ENCODE measurements around the gene RBP2.

Gene RBP2

DNA sequence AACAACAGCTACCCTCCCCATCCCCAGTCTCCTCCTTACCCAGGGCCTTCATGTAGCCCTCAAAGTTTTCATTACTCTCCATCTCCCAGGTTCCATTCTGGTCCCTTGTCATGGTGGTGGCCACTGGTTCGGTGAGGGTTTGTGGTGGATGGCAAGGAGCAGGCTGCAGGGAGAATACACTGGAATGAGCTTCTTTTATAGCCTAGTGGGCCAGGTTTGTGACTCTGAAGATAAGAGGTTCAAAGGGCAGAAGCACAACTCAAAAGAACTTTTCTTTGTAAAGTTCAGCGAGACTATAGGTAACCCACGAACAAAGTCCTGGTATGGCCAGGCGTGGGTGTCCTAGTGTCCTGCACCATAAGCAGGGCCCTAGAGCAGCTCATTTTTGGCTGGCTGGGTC is at the start of gene RBP2:
Gene RBP2 (minus strand): TSS at position 169 of the 400 bp plus-strand sequence. CDS start 57 bp downstream, at position 112.
- DNase-seq: no peak

DNA sequence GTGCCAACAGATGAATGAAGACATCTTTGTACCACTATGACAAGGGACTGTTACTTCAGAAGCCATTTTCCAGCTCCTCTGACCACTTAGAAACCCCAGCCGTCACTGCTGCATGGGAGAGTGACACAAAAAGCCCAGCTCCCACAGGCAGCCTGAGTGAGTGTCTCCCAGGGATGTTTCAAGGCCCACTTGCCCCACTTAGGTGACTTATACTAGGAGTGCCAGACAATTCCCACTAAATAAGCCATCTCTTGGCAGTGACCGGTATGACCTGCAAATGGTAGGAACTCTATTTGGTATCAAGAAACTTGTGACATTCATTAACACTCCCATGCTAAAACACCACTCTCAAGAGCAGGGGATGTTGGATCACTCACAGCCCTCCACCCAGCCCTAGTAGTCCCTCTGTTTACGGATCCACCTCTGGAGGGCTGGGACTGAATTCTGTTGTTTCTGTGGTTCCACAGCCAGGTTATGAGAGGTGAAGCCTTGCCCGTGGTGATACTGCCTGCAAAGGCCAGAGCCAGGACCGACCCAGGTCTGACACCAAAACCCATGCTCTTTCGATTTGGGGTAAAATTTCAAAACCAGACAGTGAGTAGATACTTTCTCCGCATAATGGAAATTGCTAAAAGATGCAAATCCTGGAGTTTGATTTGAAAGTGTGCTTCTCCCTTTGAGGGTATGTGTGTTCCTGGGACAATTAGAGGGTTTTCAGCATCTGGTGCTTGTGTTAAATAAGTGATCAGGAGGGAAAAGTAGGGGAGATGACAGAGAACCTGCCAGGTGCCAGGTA is 48.7 kb upstream of the RBP2 start:
- DNase-seq: no peak

DNA sequence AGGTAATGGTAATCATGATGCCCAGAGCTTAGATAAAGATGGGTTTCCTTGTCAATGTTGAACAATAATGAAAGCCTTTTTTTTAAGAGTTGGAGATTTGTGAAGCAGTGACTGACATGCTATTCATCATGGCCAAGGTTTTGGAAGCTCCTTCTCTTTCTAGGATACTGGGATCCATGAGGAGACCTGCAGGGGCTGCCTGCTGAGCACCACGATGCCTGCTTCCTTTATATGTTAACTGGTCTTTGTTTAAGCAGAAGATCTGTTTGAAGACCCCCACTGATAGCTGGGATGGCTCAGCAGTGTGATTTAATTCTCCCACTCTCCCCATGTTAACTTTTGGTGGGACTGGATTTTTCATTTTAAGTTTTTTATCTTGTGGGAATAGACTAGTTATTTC is 47.4 kb upstream of the RBP2 start:
- no peak for DNase-seq

DNA sequence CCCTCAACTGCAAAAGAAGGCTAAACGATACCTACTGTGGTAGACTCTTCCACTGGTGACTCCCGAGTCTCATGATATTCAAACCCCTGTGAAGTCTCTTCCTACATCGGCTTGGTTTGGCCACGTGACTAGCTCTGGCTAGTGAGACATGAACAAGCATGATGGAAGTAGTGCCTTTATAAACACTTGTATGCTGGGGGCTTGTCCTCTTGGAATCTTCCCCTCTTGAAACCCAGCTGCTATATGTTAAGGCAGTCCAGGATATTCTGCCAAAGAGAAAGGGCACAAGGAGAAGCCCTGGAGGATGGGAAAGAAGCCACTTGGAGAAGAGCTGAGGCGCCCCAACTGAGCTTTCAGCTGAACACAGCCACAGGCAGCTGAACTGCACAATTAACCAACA is 46.9 kb upstream of the RBP2 start:
- DNase-seq: no peak

DNA sequence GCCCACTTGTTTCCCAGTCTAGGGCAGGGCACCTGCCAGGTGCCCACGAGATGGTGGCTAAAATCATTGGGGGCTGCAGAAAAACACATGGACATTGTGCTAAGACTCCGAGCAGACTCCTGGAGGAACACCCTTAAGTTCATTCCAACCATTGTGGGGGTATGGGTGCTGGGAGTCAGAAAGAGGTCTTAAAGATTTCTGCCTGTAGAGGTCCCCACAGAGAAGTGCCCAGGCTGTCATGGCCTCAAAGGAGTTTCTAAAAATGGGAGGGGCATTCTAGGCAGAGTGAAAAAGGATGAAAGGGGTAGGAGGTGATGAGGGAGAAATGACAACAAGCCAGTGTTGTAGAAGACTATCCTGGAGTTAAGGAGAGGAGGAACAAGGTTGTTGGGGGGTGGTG is 46.1 kb upstream of the RBP2 start:
- DNase-seq: no peak

DNA sequence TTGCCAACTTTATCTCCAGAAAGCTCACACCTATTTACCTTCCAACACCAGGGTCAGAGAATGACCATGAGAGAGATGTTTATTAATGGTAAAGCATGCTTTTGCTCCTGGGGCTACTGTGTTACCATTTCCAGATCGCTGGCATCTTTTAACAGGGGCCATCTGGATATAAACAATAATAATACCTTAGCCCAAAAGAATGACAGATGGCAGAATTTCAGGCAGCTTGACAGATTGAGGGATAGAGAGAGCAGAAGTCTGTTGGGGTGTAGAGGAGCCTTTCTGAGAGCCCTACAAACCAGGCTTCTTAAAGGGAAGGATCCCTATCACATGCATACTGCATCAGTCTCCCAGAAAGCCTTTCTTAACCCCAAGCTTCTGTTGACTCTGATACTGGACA is 45.5 kb upstream of the RBP2 start:
- DNase-seq: no peak

DNA sequence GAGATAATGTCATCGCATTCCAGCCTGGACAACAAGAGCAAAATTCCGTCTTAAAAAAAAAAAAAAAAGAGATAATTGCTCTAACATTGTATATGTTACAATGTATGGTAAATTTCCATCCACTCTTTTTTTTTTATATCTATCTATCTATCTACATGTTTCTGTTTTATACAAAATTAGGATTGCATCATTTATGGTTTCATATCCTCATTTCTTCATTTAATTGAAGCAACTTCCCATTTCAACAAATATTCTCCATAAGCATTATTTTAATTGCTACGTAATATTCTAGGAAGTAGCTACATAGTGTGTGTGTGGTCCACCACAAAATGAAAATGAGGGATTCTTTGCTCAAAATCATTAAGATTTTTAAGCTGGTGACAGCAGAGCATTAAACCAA is 44.8 kb upstream of the RBP2 start:
- no peak for DNase-seq

DNA sequence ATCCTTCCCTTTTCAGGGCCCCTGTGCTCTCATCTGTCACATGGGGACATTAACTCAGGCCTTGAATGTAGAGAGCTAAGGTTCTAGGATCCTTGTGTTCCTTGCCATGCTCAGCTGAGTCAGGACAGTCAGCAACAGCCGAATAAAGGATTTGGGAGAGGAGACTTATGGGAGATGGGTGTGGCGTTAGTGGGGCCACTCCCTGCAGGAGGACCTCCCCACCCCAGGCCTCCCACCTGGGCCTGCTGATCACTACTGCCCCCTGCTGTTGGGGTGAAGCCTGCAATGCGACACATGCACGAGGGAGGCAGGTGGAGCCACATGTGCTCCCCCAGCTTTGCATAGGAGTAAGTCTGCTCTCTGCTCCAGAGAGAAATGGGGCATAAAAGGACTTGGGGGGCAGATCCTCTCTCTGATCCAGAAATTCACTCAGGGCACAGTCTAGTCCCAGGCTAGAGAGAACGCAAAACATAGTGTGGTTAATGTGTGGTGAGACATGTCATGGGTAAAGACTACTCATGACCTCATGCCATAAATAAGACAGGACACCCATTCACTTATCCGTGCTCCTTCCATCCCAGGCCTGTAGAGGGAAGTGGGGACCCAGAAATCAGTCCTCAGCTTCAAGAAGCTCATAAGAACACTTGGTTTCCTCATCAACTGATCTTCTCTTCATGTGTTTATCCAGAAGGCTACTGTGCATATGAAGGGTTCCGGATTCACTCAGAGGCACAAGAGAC is 43.9 kb upstream of the RBP2 start:
- peak in 4 of 58 donors; percentile 10 to 28 (median 20) for DNase-seq

DNA sequence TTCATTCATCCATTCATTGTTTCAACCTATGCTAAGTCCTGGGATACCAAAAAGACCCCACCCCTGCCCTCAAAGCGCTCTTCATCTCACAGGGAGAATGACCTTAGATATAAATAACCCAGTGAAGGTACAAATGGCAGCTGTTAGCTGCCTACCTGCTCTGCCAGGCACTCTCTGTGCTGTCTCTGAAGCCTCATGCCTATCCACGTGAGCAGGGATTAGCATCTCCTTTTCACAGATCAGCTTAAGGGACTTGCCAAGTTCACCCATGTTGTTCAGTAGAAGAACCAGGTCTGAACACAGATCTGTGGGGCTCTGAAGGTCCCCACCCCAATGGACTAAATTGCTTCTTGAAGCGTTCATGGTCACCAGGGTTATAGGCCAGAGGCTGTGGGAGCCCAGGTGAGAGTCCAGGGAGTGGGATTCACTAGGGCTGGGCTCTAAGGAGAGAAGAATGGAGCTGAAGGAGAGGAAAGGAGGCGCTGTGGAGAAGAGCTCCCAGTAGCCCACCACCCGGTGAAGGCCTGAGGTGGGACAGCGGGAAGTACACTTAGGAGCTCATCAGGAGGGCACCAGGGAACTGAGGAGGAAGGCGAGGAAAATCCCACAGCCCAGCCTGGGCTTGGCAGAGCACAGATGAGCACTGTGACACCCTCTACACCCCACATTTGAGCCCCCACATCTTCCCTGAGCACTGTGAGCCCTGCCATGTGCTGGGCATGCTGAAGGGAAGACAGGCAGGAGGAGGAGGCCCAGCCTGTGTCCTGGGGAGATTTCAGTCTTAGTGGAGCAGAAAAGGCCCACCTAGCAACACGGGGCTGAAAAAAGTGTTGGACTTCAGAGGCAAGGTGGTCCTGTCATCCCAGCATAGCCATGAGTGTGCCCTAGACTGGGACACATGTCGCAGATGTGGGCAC is 42.9 kb upstream of the RBP2 start:
- DNase-seq: no peak

DNA sequence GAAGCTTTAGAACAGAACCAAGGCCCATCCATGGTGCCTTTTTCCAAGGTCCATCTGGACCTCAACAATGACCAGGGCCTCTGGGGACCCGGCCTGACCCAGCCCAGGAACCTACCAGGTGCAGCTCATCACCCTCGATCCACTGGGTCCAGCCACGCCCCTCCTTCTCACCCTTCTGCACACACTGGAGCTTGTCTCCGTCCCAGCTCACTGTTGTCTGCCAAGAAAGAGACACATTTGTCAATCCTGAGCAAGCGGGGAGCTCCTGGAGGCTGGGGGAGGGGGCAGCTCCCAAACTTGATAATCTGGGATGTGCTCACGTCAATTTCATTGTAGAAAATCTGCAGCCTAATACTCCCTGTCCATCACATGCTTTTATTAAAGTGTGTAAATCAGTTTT is 42.0 kb upstream of the RBP2 start:
- DNase-seq: no peak

DNA sequence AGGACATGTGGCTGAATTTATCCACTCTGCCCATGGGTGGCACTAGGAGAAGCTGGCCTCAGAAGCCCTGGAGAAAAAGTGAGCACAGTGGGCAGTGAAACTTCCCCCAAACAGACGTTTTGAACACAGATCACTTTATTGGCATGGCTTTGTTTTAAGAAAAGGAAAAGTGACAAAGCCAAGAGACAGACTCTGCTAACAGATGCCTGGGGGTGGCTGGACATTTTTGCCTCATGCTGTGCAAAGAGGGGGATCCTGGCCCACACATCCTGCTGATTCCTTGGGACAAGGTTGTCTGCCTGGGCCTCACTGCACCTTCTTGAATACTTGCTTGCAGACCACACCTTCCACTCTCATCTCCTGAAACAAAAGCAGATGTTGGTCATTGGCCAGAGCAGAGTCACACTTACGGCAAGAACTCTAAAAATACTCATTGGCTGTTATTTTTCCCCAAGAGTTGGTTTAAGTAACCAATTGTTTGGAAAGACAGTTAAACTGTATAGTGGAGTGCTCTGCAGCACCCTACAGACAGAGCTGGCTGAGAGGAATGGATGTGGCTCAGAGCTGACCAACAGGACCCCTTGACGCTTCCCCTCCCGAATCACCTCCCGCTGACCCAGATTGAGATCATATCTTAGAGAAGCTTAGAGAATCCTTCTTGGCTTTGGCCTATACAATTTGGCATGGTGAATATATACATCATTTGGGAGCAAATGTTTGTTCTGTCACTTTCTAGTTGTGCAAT is 41.2 kb upstream of the RBP2 start:
- peak in 2 of 58 donors; percentile 6 to 28 for DNase-seq

DNA sequence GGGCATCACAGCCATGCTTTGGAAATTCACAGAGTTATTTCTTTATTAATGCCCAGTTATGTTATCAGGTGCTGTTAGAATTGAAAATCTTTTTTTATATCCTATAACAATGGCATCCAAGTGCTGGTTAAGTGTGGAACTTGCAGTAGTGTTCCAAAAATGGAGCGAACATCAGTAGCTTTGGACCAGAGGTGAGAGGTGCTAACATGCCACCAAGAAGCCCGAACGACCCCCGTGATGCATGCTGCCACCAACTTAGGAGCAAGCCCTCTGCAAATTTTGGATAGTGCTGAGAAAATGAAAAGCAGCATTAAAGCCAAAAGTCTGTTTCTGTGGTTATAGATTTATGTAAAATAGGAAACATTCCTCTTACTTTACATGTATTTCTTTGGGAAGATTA is 38.4 kb upstream of the RBP2 start:
- no peak for DNase-seq

DNA sequence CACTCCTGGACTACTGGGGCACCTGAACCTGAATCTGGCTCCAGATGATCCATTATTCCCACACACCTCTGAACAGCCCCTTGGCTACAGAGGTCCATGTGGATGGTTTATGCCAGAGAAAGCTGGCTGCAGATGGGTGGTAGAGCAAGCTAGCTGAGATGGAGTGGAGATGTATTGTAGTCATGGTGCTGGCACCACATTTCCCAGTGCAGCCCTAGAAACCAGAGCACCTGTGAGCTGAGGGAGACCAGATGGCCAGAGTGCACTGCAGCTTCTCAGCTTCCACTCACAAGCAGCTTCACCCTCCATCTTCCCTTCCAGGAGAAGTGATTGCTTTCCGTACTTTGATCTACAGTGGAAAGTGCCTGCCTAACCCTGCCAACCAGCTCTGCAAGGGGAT is 33.3 kb upstream of the RBP2 start:
- no peak for DNase-seq

DNA sequence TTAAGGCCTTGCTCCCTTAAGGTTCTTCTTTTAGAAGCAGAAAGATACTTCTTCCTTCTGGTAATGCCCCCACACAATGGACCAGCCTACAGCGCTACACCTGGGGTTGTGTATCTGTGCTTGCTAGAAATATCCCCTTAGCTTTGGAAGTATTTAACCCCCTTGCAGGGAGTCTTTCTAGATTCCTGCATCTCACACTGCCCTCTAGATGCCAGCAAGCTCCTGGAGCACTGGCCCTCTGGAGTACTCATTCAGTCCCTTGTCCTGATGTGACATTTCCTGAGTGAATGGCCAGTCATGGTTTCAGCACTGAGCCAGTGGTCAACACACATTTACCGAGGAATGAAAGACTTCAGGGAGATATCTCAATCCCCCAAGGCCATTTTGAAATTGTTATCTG is 30.4 kb upstream of the RBP2 start:
- peak in 18 of 58 donors; percentile 5 to 52 (median 18) for DNase-seq

DNA sequence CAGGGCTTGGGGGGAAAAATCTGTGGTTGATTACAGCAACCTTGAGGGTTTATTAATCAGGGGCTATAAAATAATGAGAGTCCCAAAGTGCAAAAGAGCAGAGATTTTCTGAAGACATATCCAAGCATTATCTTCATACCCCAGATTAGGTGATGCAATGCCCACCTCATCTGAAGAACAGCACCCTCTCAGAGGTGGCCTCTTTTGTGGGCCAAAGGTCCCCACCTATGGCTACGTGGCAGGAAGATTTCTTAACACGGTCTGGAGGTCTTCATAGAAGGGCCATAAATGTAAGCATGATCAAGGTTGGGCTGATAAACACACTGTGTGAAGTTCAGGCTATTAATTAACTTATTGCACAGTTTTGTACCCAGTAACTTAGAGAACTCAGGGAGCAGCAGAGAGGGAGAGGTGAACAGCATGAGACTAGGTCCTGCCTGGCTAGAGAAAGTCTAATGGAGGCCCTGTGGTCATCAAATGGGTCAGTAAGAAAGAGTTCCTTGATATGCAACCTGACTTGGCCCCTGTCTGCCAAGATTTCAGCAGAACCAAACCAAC is 29.6 kb upstream of the RBP2 start:
- no peak for DNase-seq

DNA sequence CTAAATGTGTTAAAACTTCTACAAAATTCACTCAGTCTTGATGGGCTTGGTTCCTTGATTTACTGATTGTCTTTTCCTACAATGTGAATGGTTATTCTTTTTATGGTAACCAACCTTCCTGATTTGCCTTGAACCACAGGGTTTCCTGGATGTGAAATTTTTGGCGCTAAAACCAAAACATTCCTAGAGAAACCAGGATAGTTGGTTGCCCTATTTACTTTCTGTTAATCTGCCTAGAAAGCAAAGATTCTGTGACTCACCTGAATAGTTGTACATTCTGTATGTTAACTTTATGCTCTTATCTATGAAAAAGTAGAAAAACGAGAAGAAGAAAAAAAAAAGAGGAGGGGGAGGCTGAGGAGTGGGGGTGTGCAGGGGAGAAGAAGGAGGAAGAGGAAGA is 23.2 kb upstream of the RBP2 start:
- no peak for DNase-seq

DNA sequence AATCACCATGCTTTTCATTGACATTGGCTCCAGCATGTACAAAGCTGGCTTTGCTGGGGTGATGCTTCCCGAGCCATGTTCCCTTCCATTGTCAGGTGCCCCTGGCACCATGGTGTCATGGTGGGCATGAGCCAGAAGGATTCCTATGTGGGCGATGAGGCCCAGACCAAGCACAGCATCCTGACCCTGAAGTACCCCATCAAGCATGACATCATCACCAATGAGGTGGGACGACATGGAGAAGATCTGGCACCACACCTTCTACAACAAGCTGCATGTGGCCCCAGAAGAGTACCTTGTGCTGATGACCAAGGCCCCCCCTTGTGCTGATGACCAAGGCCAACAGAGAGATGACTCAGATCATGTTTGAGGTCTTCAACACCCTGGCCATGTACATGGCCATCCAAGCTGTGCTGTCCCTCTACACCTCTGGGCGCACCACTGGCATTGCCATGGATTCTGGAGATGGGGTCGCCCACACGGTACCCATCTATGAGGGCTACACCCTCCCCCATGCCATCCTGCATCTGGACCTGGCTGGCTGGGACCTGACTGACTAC is 17.6 kb upstream of the RBP2 start:
- DNase-seq: no peak

DNA sequence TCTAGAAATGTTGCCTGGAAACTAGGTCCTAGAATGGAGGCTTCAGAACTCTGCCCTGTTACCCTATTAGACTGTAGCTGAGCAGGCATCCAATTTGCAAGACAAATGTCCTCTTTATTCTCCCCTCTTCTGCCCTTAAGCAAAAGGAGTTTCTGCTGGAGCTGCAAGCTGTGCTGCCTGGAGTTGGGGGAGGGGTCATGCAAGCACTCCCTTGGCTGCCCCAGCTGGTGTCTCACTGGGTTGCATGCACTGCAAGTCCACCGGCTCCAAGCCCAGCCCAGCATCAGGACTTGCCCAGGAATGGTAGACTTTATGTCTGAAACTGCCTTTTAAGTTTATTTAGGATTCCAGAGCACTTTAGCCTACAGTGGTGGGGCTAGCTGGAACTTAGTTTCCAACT is 15.7 kb upstream of the RBP2 start:
- no peak for DNase-seq

DNA sequence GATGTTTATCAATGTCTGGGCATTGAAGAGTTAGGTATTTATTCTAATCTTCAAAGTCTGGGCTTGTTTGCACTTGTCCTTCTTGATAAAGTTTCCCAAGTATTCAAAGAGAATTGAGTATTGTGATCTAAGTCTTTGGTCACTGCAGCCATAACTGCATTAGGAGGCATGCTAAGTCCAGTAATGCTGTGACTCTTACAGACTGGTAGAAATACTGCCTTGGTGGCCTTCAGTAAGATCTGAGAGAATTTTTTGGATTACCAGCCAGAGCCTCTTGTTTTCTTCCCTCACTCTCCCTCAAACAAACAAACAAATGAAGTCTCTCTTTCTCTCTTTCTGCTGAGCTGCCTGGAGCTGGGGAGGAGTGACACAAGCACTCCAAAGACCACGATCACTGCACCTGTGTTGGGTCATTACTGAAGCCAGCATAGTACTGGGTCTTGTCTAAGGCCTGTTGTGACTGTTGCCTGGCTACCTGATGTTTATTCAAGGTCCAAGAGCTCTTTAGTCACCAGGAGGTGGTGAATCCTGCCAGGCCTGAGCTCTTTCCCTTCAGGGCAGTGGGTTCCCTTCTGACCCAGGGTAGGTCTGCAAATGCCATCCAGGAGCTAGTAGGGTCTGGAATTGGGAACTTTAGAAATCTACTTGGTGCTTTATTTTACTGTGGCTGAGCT is 14.8 kb upstream of the RBP2 start:
- DNase-seq: no peak

DNA sequence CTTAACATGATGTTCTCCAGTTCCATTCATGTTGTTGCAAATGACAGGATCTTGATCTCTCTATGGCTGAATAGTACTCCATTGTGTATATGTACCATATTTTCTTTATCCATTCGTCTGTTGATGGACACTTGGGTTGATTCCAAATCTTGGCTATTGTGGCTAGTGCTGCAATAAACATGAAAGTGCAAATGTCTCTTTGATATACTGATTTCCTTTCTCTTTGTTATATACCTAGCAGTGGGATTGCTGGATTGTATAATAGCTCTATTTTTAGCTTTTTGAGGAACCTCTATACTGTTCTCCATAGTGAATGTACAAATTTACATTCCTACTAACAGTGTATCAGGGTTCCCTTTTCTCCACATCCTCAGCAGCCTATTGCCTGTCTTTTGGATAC is 5.9 kb upstream of the RBP2 start:
- DNase-seq: no peak
